ENCODE measurements around the gene SPOCK1.

GRCh38 chr5:137492331-137492730, 6.8 kb downstream of the SPOCK1 start:
- TF ChIP-seq, protein P1, sequence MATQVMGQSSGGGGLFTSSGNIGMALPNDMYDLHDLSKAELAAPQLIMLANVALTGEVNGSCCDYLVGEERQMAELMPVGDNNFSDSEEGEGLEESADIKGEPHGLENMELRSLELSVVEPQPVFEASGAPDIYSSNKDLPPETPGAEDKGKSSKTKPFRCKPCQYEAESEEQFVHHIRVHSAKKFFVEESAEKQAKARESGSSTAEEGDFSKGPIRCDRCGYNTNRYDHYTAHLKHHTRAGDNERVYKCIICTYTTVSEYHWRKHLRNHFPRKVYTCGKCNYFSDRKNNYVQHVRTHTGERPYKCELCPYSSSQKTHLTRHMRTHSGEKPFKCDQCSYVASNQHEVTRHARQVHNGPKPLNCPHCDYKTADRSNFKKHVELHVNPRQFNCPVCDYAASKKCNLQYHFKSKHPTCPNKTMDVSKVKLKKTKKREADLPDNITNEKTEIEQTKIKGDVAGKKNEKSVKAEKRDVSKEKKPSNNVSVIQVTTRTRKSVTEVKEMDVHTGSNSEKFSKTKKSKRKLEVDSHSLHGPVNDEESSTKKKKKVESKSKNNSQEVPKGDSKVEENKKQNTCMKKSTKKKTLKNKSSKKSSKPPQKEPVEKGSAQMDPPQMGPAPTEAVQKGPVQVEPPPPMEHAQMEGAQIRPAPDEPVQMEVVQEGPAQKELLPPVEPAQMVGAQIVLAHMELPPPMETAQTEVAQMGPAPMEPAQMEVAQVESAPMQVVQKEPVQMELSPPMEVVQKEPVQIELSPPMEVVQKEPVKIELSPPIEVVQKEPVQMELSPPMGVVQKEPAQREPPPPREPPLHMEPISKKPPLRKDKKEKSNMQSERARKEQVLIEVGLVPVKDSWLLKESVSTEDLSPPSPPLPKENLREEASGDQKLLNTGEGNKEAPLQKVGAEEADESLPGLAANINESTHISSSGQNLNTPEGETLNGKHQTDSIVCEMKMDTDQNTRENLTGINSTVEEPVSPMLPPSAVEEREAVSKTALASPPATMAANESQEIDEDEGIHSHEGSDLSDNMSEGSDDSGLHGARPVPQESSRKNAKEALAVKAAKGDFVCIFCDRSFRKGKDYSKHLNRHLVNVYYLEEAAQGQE (IDR thresholded peaks at IDR 0.05; ENCODE audit: unreplicated experiment), result no peak
- TF ChIP-seq EZH2 (IDR thresholded peaks at IDR 0.05; ENCODE audit: low read depth, unreplicated experiment), result no peak
- TF ChIP-seq, protein P2, sequence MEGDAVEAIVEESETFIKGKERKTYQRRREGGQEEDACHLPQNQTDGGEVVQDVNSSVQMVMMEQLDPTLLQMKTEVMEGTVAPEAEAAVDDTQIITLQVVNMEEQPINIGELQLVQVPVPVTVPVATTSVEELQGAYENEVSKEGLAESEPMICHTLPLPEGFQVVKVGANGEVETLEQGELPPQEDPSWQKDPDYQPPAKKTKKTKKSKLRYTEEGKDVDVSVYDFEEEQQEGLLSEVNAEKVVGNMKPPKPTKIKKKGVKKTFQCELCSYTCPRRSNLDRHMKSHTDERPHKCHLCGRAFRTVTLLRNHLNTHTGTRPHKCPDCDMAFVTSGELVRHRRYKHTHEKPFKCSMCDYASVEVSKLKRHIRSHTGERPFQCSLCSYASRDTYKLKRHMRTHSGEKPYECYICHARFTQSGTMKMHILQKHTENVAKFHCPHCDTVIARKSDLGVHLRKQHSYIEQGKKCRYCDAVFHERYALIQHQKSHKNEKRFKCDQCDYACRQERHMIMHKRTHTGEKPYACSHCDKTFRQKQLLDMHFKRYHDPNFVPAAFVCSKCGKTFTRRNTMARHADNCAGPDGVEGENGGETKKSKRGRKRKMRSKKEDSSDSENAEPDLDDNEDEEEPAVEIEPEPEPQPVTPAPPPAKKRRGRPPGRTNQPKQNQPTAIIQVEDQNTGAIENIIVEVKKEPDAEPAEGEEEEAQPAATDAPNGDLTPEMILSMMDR (conservative IDR thresholded peaks at IDR 0.05; ENCODE audit: low read depth in 2 of 2), result no peak
- no peak for TF ChIP-seq EZH2phosphoT487 (IDR thresholded peaks at IDR 0.05; ENCODE audit: unreplicated experiment)
- TF ChIP-seq POLR2AphosphoS5 (IDR thresholded peaks at IDR 0.05; ENCODE audit: low read depth), result no peak
- TF ChIP-seq NANOG (IDR thresholded peaks at IDR 0.05; ENCODE audit: borderline replicate concordance), result no peak
- TF ChIP-seq JUNB (IDR thresholded peaks at IDR 0.05; ENCODE audit: unreplicated experiment), result no peak

Measured in GM23338 (cell line).